Activated CD4-positive, alpha-beta memory T cell treated with anti-CD3 and anti-CD28 coated beads, Interleukin-2, amount 10 ng/mL, durations not matched to agents 7 days and 5 days (primary cell): ENCODE measurements around the gene ZPR1. TPM values are rescaled to one million over a fixed set of nuclear protein-coding genes. Genes with fewer than 3 reads are reported as not detected.

Source experiments
- CTCF ChIA-PET: fragments of 350-600 bp; sonication (Branson Sonifier 250); formaldehyde crosslinking; loops from one replicate; lab custom pipeline; 2021; ENCODE audit warnings: antibody characterized with exemption, inconsistent platforms; lab: Charles Lee
- POLR2A ChIA-PET: fragments of 350-600 bp; sonication (Branson Sonifier 250); formaldehyde crosslinking; loops from one replicate; lab custom pipeline; 2021; ENCODE audit warnings: antibody characterized with exemption; lab: Charles Lee
- DNase-seq: peaks from one replicate; pipeline ENCODE4 v3.0.0-alpha.2; 2020
- H3K27ac Mint-ChIP-seq: one replicate; pipeline ENCODE4 v1.8.0; 2021; ENCODE audit warnings: mild to moderate bottlenecking, mixed read lengths
- H3K27me3 Mint-ChIP-seq: one replicate; pipeline ENCODE4 v1.8.0; 2021; ENCODE audit warnings: mixed read lengths
- H3K36me3 Mint-ChIP-seq: one replicate; pipeline ENCODE4 v1.8.0; 2021; ENCODE audit warnings: low read depth, mixed read lengths
- H3K4me1 Mint-ChIP-seq: one replicate; pipeline ENCODE4 v1.8.0; 2021; ENCODE audit warnings: mixed read lengths
- H3K4me3 Mint-ChIP-seq: one replicate; pipeline ENCODE4 v1.8.0; 2021; ENCODE audit warnings: mild to moderate bottlenecking, mixed read lengths
- H3K9me3 Mint-ChIP-seq: one replicate; pipeline ENCODE4 v1.8.0; 2021; ENCODE audit warnings: mixed read lengths
- total RNA-seq, 2 experiments: library from RNA; stranded (reverse); gene quantifications; one replicate each; pipeline ENCODE4 v1.2.3, GENCODE V29; 2021

Gene ZPR1
- total RNA-seq, 2 experiments from 2014 or later, result 55.6 to 57.6 TPM

DNA sequence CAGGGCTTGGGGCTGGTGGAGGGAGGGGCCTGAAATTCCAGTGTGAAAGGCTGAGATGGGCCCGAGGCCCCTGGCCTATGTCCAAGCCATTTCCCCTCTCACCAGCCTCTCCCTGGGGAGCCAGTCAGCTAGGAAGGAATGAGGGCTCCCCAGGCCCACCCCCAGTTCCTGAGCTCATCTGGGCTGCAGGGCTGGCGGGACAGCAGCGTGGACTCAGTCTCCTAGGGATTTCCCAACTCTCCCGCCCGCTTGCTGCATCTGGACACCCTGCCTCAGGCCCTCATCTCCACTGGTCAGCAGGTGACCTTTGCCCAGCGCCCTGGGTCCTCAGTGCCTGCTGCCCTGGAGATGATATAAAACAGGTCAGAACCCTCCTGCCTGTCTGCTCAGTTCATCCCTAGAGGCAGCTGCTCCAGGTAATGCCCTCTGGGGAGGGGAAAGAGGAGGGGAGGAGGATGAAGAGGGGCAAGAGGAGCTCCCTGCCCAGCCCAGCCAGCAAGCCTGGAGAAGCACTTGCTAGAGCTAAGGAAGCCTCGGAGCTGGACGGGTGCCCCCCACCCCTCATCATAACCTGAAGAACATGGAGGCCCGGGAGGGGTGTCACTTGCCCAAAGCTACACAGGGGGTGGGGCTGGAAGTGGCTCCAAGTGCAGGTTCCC, 41.8 kb upstream of the ZPR1 start, which contains the start of gene APOC3:
Gene APOC3 (plus strand): TSS at position 383 of the 659 bp plus-strand sequence. CDS start 676 bp downstream, outside the sequence.
- Mint-ChIP-seq H3K27ac (no peak within 1 kb of the TSS), H3K9me3 (no peaks in the 10 kb centered on the region), H3K4me1 (peaks cover 2% of the 10 kb centered on the region), H3K27me3 (no peaks in the 10 kb centered on the region), H3K4me3 (no peak within 1 kb of the TSS), H3K36me3 (no peaks in the 10 kb centered on the region)
- CTCF ChIA-PET, result no interaction called here
- POLR2A ChIA-PET, result interaction anchor here (0.5 kb wide), 1 partner anchor 350 kb away, joined by 3 read pairs; no protein-coding TSS in a partner anchor
- DNase-seq, result no peak

DNA sequence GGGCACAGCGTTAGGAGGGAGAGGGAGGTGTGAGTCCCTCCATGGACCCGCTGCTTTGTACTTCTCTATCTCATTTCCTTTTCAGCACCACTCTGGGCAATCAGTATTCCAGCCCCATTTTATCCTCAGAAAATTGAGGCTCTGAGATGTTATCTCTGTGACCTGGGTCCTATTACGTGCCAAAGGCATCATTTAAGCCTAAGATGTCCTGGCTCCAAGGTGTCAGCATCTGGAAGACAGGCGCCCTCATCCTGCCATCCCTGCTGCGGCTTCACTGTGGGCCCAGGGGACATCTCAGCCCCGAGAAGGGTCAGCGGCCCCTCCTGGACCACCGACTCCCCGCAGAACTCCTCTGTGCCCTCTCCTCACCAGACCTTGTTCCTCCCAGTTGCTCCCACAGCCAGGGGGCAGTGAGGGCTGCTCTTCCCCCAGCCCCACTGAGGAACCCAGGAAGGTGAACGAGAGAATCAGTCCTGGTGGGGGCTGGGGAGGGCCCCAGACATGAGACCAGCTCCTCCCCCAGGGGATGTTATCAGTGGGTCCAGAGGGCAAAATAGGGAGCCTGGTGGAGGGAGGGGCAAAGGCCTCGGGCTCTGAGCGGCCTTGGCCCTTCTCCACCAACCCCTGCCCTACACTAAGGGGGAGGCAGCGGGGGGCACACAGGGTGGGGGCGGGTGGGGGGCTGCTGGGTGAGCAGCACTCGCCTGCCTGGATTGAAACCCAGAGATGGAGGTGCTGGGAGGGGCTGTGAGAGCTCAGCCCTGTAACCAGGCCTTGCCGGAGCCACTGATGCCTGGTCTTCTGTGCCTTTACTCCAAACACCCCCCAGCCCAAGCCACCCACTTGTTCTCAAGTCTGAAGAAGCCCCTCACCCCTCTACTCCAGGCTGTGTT, 41.1 kb upstream of the ZPR1 start:
- ChIA-PET CTCF (interaction anchor here (1.7 kb wide), 1 partner anchor 38 kb away, joined by 7 read pairs; the partner anchor contains the start of gene APOA5), POLR2A (interaction anchor here (0.5 to 1.2 kb wide), 2 partner anchors 102 to 351 kb away, joined by 3 read pairs; no protein-coding TSS in a partner anchor)
- no peaks in the 10 kb centered on the region for H3K4me1 Mint-ChIP-seq
- H3K9me3 Mint-ChIP-seq, result no peaks in the 10 kb centered on the region
- no peak overlapping the region for H3K4me3 Mint-ChIP-seq
- H3K36me3 Mint-ChIP-seq, result no peaks in the 10 kb centered on the region
- H3K27me3 Mint-ChIP-seq, result no peaks in the 10 kb centered on the region
- DNase-seq, result no peak
- no peak overlapping the region for H3K27ac Mint-ChIP-seq

DNA sequence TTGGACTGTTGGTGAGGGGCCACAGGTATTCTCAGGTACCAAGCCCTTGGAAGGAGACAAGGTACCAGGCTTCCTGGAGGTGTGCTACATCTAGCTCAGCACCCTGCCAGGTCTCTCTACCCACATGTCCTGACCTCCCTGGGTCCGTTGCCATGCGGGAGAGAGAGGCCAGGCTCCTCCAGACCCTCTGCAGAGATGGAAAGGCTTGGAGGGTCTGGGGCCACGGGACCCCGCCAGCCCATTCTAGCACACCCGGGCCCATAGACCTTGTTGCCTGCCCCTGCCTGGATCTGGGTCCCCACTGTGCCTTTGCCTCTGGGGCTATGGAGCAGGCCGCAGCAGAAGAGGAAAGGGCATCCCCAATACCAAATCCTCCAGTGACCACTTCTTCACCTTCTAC, 39.6 kb upstream of the ZPR1 start:
- Mint-ChIP-seq H3K4me3 (no peak overlapping the region), H3K9me3 (no peaks in the 10 kb centered on the region), H3K27ac (no peak overlapping the region), H3K27me3 (no peaks in the 10 kb centered on the region), H3K4me1 (no peaks in the 10 kb centered on the region), H3K36me3 (no peaks in the 10 kb centered on the region)
- POLR2A ChIA-PET, result no interaction called here
- no peak for DNase-seq
- CTCF ChIA-PET, result interaction anchor here (1.7 to 1.9 kb wide), 2 partner anchors 36 kb away, joined by 6 to 7 read pairs; partner anchors contain the start of gene APOA5

DNA sequence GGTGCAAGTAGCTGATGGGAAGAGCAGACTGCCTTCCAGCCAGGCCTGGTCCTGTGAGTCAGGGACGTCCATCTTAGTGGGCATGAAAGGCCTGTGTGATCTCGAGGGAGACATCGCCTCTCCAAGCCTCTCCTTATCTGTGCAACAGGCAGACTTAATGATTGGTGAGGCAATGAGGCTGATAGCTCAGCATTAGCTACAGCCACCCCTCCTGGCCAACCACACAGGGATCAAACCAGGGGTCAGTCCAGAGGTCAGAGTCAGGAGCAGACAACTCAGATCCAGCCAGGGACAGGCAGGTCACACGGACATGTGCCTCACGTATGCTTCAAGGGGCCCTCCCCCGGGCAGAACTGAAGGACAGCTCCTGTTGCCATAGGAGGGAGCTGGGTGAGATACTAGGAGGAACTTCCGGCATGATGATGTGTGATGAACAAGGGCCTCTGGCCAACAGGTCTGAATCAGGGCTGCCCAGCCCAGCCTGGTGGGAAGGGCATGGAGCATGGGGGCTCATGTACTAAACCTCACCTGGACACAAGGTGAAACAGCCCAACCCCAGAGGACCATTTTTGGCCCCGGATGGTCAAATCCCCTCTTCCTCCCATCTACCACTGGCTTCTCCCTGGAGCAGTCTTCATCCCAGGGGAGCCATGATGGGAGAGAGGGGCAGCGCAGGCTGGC, 39.1 kb upstream of the ZPR1 start:
- Mint-ChIP-seq H3K9me3 (no peaks in the 10 kb centered on the region), H3K4me1 (no peaks in the 10 kb centered on the region), H3K4me3 (no peak overlapping the region), H3K27me3 (no peaks in the 10 kb centered on the region), H3K36me3 (no peaks in the 10 kb centered on the region), H3K27ac (no peak overlapping the region)
- ChIA-PET POLR2A (no interaction called here), CTCF (interaction anchor here (0.6 to 1.9 kb wide), 2 partner anchors 36 to 290 kb away, joined by 3 to 6 read pairs; partner anchors contain the start of gene APOA5)
- DNase-seq, result no peak

DNA sequence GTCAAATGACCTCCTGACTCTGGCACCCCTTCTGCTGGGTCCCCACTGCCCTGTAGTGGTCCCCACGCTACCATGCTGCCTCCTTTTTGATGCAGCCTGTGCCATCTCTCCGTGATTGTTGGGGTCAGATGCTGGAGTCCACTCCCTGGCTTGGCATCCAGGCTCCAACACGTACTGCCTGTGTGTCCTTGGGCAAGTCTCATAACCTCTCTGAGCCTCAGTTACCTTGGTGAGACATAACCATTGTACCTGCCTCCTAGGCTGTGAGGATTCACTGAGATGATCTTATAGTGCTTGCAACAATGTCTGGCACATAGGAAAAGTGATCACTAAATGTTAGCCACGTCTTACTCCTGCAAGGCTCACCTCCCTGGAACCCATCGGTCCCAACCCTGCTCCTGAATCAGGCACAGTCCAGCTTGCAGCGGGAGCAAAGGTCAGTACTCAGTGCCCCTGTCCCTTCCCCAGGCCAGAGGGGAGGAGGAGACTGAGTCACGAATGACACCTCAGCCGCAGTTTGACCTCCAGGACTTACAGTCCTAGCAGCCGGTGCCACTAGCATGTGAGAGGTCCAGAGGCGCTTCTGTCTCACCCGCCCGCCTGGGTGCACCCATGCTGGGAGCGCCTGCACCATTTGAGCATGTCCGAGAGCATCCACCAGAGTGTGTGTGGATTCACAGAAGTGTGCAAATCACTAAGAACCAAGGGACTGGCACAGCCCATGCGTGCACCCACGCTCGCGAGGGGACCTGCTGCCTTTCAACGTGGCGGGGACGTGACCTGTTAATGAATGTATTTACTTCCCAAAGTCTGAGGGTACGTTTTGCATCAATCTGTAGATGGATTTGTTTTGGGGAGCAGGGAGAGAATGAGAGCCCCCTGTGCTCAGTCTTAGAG, 38.3 kb upstream of the ZPR1 start:
- no peak for DNase-seq
- ChIA-PET CTCF (interaction anchor here (1.9 kb wide), 1 partner anchor 35 kb away, joined by 6 read pairs; the partner anchor contains the start of gene APOA5), POLR2A (no interaction called here)
- no peak overlapping the region for H3K27ac Mint-ChIP-seq
- H3K9me3 Mint-ChIP-seq, result no peaks in the 10 kb centered on the region
- no peaks in the 10 kb centered on the region for H3K27me3 Mint-ChIP-seq
- no peak overlapping the region for H3K4me3 Mint-ChIP-seq
- H3K4me1 Mint-ChIP-seq, result no peaks in the 10 kb centered on the region
- H3K36me3 Mint-ChIP-seq, result no peaks in the 10 kb centered on the region

DNA sequence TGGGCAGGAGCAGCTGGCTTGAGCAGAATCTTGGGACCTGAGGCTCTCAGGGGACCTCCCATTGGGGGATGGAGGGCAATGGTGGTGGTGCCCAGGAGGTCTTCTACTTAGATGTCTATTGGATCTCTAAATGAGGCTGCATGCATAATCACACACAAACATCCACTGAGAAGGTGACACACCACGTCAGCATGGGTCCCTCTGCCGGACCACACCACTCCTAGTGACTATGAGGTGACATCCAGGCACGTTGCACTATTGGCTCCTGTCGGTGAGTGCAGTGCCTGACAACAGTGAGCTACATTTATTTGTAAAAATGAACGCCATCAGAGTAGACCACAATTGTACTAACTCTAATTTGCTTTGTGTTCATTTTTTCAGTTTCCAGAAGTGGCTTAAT, 37.6 kb upstream of the ZPR1 start:
- Mint-ChIP-seq H3K36me3 (no peaks in the 10 kb centered on the region), H3K9me3 (no peaks in the 10 kb centered on the region), H3K4me3 (no peak overlapping the region), H3K4me1 (no peaks in the 10 kb centered on the region), H3K27me3 (no peaks in the 10 kb centered on the region), H3K27ac (no peak overlapping the region)
- ChIA-PET CTCF (interaction anchor here (0.7 to 1.9 kb wide), 2 partner anchors 10 to 34 kb away, joined by 3 to 6 read pairs; partner anchors contain the start of gene APOA5), POLR2A (no interaction called here)
- DNase-seq, result no peak

DNA sequence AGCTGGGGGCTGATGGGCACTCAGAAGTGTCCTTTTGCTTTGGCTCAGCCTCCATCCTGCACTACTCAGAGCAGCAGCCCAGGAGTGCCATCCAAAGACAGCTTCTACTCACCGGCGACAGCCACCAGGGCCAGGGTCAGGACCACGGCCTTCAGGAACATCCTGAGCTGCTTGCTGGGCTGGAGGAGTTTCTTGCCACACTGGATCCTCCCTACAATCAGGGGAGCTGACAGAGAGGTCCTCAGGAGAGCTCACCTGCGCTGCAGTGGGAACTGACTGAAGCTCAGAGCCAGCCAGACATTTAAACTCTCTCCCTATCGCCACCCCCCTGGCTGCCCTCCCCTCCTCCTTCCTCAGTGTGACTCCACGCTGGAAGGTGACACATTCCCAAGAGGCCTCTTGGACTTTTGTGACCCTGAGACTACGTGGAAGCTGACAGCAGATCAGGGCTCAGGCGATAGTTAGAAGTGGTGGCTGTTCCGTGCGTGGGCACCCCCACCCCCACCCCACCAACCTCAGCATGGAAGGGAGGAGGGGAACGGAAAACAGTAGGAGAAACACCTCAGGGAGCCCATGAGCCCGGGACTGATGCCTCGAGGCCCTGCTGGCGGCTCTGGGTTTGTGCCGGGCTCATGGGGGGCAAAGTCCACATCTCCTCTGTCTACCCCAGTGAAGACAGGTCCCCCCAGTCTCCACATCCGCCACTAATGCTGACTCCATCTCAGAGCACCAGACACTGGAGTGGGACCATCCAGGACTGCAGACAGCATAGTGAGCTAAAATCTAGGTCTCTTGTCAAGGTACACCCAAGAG, 35.4 kb upstream of the ZPR1 start, which contains the start of gene APOA4:
Gene APOA4 (minus strand): TSS at position 274 of the 813 bp plus-strand sequence. CDS start 113 bp downstream, at position 161.
- ChIA-PET POLR2A (no interaction called here), CTCF (interaction anchor here (1.1 to 3.2 kb wide), 4 partner anchors 13 to 283 kb away, joined by 3 to 18 read pairs (median 4); partner anchors contain the start of genes APOA5 and SIK3)
- Mint-ChIP-seq H3K4me3 (no peak within 1 kb of the TSS), H3K36me3 (no peaks in the 10 kb centered on the region), H3K9me3 (no peaks in the 10 kb centered on the region), H3K27ac (no peak within 1 kb of the TSS), H3K4me1 (no peaks in the 10 kb centered on the region), H3K27me3 (no peaks in the 10 kb centered on the region)
- DNase-seq, result no peak

DNA sequence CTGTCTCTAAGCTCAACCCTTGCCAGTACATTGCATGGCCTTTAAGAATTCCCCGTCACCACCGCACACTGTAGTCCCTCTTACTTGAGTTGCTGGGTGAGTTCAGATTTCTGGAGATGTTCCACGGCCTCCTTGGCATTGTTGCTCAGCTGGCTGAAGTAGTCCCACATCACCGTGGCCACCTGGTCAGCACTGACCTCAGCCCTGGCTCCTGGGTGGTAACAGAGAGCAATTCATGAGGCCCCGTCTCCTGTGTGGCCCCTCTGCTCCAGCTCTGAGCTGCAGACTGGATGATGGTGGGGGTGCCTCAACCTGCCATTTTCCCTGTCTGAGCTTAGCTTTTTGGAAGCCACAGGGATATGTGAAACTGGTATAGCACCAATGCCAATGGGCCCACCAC, 34.8 kb upstream of the ZPR1 start:
- H3K9me3 Mint-ChIP-seq, result no peaks in the 10 kb centered on the region

DNA sequence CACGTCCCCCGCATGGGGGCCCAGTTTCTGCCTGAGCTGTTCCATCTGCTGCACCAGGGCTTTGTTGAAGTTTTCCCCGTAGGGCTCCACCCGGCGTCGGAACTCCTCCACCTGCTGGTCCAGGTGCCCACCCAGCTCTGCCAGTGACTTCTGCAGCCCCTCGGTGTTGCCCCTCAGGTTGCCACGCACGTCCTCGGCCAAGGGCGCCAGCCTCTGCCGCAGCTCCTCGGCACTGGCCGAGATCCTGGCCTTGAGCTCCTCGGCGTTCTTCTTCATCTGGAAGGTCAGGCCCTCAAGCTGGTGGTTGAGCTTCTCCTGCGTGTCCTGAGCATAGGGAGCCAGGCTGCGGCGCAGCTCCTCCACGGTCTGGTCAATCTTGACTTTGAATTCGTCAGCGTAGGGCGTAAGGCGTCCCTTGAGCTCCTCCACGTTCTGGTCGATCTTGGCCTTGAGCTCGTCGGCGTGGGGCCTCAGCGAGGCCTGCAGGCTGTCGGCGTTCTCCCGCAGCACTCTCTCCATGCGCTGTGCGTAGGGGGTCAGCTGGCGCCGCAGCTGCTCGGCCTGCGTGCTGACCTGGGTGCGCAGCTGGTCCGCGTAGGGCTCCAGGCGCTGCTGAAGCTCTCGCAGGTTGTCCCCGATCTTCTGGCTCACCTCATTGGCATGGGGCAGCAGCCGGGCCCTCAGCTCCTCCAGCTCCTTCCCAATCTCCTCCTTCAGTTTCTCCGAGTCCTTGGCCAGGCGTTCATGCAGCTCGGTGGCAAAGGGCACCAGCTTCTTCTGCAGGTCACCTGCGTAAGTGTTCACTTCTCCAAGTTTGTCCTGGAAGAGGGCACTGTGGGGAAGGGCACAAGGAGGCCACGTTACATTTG, 33.5 kb upstream of the ZPR1 start:
- Mint-ChIP-seq H3K4me3 (no peak overlapping the region), H3K4me1 (no peaks in the 10 kb centered on the region), H3K9me3 (no peaks in the 10 kb centered on the region), H3K27me3 (no peaks in the 10 kb centered on the region), H3K36me3 (no peaks in the 10 kb centered on the region), H3K27ac (no peak overlapping the region)
- no peak for DNase-seq
- ChIA-PET CTCF (no interaction called here), POLR2A (no interaction called here)

More for the DNA sequence above, 34.8 kb upstream of the ZPR1 start:
- Mint-ChIP-seq H3K27ac (no peak overlapping the region), H3K27me3 (no peaks in the 10 kb centered on the region), H3K4me1 (no peaks in the 10 kb centered on the region), H3K4me3 (no peak overlapping the region), H3K36me3 (no peaks in the 10 kb centered on the region)
- ChIA-PET CTCF (interaction anchor here (2.2 to 3.2 kb wide), 2 partner anchors 13 to 31 kb away, joined by 6 to 18 read pairs; partner anchors contain the start of gene APOA5), POLR2A (no interaction called here)
- no peak for DNase-seq

DNA sequence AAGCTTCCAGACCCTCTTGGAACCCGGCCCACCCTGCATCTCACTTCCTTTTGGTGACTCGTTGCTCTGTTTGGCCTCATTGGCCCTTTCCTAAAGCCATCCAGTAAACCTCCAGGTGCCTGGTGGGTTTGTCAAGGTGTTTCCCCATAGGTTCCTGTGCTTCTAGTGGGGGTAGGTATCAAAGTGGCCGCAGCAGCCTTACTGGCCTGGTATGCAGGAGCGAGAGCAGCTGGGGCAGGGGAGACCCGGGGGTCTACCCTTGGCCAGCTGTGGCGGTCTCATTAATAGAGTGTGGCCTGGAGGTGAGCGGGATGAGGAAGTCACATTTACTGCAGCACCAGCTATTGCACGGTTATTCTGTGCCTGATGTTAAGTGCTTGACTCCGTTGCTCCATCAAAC, 31.2 kb upstream of the ZPR1 start:
- ChIA-PET CTCF (interaction anchor here (0.7 to 1.2 kb wide), 2 partner anchors 29 to 76 kb away, joined by 3 read pairs; no protein-coding TSS in a partner anchor), POLR2A (no interaction called here)
- Mint-ChIP-seq H3K9me3 (no peaks in the 10 kb centered on the region), H3K4me3 (no peak overlapping the region), H3K27me3 (no peaks in the 10 kb centered on the region), H3K36me3 (no peaks in the 10 kb centered on the region), H3K4me1 (no peaks in the 10 kb centered on the region), H3K27ac (no peak overlapping the region)
- DNase-seq, result no peak
